PC-9 (cell line): ENCODE results near the gene LONP1. TPM values are rescaled to one million over a fixed set of nuclear protein-coding genes. Genes with fewer than 3 reads are reported as not detected.

Experiments used
- BruUV-seq: library from RNA; stranded (reverse); fragments of 400-500 nt; replicated peaks from 2 replicates; lab custom pipeline; 2021; lab: Mats Ljungman, UMichigan
- CTCF ChIA-PET: fragments of 300-600 bp; sonication (Branson Sonifier 250); formaldehyde crosslinking; loops from one replicate; lab custom pipeline; 2022; ENCODE audit warnings: antibody characterized with exemption; lab: Charles Lee
- POLR2A ChIA-PET: fragments of 300-600 bp; sonication (Branson Sonifier 250); formaldehyde crosslinking; loops from one replicate; lab custom pipeline; 2022; ENCODE audit warnings: antibody characterized with exemption; ENCODE audit not compliant: unreplicated experiment; lab: Charles Lee
- DNase-seq, 2 experiments: peaks; one replicate each; pipeline versions ENCODE4 v3.0.0 to v3.0.0-alpha.2; 2015 to 2022; ENCODE audit warnings: mixed read lengths in 1 of 2
- H2AFZ ChIP-seq: fragments of 200-600 bp; sonication (generic); 2 replicates; pipeline ENCODE4 v1.8.1; 2017; ENCODE audit warnings: antibody characterized with exemption
- H3F3A ChIP-seq: fragments of 200-600 bp; sonication (generic); 2 replicates; pipeline ENCODE4 v1.8.1; 2017; ENCODE audit warnings: antibody characterized with exemption, mild to moderate bottlenecking, low read depth; ENCODE audit not compliant: insufficient read depth
- H3K27ac ChIP-seq: fragments of 200-600 bp; sonication (generic); 2 replicates; pipeline ENCODE4 v1.6.1; 2016; ENCODE audit warnings: mixed run types
- H3K27me3 ChIP-seq: fragments of 200-600 bp; sonication (generic); 2 replicates; pipeline ENCODE4 v1.6.1; 2016; ENCODE audit warnings: low read depth, mixed run types; ENCODE audit not compliant: insufficient read depth
- H3K36me3 ChIP-seq: fragments of 200-600 bp; sonication (generic); 2 replicates; pipeline ENCODE4 v1.6.1; 2016; ENCODE audit warnings: low read depth, mixed run types
- H3K4me1 ChIP-seq: fragments of 200-600 bp; sonication (generic); replicated peaks from 2 replicates; pipeline ENCODE4 v1.6.1; 2016; ENCODE audit warnings: mixed run types; ENCODE audit not compliant: insufficient read depth
- H3K4me2 ChIP-seq: fragments of 200-600 bp; sonication (generic); 2 replicates; pipeline ENCODE4 v1.6.1; 2017; ENCODE audit warnings: mixed run types
- H3K4me3 ChIP-seq: fragments of 200-600 bp; sonication (generic); 2 replicates; pipeline ENCODE4 v1.6.1; 2016; ENCODE audit warnings: mixed run types
- H3K79me2 ChIP-seq: fragments of 200-600 bp; sonication (generic); 2 replicates; pipeline ENCODE4 v1.6.1; 2017; ENCODE audit warnings: low read depth, mixed run types
- H3K9me2 ChIP-seq: fragments of 200-600 bp; sonication (generic); 2 replicates; pipeline ENCODE4 v1.8.1; 2017; ENCODE audit warnings: mild to moderate bottlenecking; ENCODE audit not compliant: insufficient read depth
- H3K9me3 ChIP-seq: fragments of 200-600 bp; sonication (generic); 2 replicates; pipeline ENCODE4 v1.8.1; 2016; ENCODE audit warnings: low read depth; ENCODE audit not compliant: insufficient read depth
- H4K20me1 ChIP-seq: fragments of 200-600 bp; sonication (generic); 2 replicates; pipeline ENCODE4 v1.8.1; 2017; ENCODE audit not compliant: insufficient read depth
- CTCF ChIP-seq: fragments of 200-600 bp; sonication (generic); conservative IDR thresholded peaks from 2 replicates; pipeline ENCODE4 v1.6.1; 2017; ENCODE audit warnings: mixed run types, antibody characterized with exemption, mild to moderate bottlenecking, moderate library complexity
- EZH2 ChIP-seq: fragments of 200-600 bp; sonication (generic); IDR thresholded peaks from 2 replicates; pipeline ENCODE4 v1.8.0; 2017; ENCODE audit warnings: antibody characterized with exemption, low read depth
- intact Hi-C: fragments of 100-400 bp; cut with micrococcal nuclease; formaldehyde crosslinking; loops from one replicate; pipeline ENCODE4 v1.10.0; 2022; ENCODE audit not compliant: unreplicated experiment
- total RNA-seq: library from RNA; stranded (reverse); gene quantifications from 2 replicates; pipeline ENCODE4 v1.2.3, GENCODE V29; 2021

The LONP1 gene
- total RNA-seq, 1 experiment from 2014 or later = 78.2 TPM

DNA sequence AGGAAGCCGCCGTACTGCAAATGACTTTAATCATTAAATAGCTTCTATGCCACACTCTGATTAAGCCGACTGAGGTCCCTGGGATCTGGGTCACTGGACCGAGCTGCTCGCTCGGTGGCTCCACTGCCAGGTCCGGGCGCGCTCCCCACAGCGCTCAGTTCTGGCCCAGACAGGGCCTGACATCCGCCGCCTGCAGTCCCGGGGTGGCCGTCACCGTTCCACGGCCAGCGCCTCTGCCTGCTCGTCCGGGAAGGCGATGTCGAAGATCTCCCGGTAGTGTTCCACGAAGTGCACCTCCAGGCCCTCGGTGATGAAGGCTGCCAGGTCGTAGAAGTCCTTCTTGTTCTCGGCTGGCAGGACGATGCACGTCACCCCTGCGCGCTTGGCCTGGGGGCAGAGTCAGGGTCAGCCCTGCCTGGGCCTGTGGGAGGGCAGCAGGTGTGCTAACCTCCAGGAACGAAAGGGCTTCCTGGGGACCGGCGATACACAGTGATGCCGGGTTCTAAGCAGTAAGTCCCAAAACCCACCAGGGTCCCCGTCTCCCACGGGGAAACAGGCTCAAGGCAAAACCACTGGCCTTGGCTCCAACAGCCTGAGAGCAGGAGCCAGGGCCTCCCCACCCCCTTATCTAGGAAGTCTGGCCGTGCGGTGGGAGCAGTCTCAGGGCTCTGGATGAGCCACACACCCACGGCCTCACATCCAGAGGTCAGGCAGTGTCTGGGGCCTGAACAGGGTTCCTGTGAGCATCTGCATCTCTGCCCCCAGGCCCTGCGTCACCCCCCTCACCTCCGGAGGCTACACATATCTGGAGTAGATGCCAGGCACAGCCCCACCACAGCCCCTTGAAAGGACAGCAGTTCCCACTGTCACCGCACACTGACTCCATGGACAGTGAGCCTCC, 27.9 kb downstream of the LONP1 start:
- ChIA-PET POLR2A (no interaction called here), CTCF (no interaction called here)
- peaks cover 37% of the 10 kb centered on the region for H4K20me1 ChIP-seq
- peaks cover 37% of the 10 kb centered on the region for H3K79me2 ChIP-seq
- intact Hi-C loops = no loop called here
- BruUV-seq = no TSS peak
- peak overlapping the region; percentile 29; the same call in 1 of the 2 replicates for H3K27ac ChIP-seq
- no peaks in the 10 kb centered on the region for H3K4me1 ChIP-seq
- H3K27me3 ChIP-seq = no peaks in the 10 kb centered on the region
- no peak overlapping the region for H2AFZ ChIP-seq
- no peaks in the 10 kb centered on the region for H3K9me3 ChIP-seq
- no peak for DNase-seq
- TF ChIP-seq EZH2 = no peak
- TF ChIP-seq CTCF = no peak
- H3K9me2 ChIP-seq = no peaks in the 10 kb centered on the region
- H3K36me3 ChIP-seq = 0 out of 2 replicates have a peak, but pooled peaks cover 9% of the 10 kb centered on the region
- peak overlapping the region; percentile 90 for H3K4me3 ChIP-seq
- H3F3A ChIP-seq = peaks cover 34% of the 10 kb centered on the region
- H3K4me2 ChIP-seq = peak overlapping the region; percentile 71

GRCh38 chr19:5690955-5691821, 28.8 kb downstream of the LONP1 start:
- Histone ChIP-seq H3K27ac (peak overlapping the region; percentile 94), H3K9me3 (no peaks in the 10 kb centered on the region), H3K4me1 (no peaks in the 10 kb centered on the region), H3K4me2 (peak overlapping the region; percentile 71), H3K9me2 (no peaks in the 10 kb centered on the region), H3K36me3 (0 out of 2 replicates have a peak, but pooled peaks cover 9% of the 10 kb centered on the region), H4K20me1 (peaks cover 37% of the 10 kb centered on the region), H3K4me3 (peak overlapping the region; percentile 90), H3K27me3 (no peaks in the 10 kb centered on the region), H3K79me2 (peaks cover 37% of the 10 kb centered on the region), H2AFZ (no peak overlapping the region), H3F3A (peaks cover 34% of the 10 kb centered on the region)
- BruUV-seq = no TSS peak
- CTCF ChIA-PET = interaction anchor here (0.6 kb wide), 1 partner anchor 112 kb away, joined by 5 read pairs; no protein-coding TSS in a partner anchor
- intact Hi-C loops = no loop called here
- no peak for TF ChIP-seq EZH2
- no peak for TF ChIP-seq CTCF
- peak in 1 of 2 experiments; percentile 47 for DNase-seq
- POLR2A ChIA-PET = no interaction called here
